ENCODE data around the gene CAMKK1.

- TF ChIP-seq, protein P1, sequence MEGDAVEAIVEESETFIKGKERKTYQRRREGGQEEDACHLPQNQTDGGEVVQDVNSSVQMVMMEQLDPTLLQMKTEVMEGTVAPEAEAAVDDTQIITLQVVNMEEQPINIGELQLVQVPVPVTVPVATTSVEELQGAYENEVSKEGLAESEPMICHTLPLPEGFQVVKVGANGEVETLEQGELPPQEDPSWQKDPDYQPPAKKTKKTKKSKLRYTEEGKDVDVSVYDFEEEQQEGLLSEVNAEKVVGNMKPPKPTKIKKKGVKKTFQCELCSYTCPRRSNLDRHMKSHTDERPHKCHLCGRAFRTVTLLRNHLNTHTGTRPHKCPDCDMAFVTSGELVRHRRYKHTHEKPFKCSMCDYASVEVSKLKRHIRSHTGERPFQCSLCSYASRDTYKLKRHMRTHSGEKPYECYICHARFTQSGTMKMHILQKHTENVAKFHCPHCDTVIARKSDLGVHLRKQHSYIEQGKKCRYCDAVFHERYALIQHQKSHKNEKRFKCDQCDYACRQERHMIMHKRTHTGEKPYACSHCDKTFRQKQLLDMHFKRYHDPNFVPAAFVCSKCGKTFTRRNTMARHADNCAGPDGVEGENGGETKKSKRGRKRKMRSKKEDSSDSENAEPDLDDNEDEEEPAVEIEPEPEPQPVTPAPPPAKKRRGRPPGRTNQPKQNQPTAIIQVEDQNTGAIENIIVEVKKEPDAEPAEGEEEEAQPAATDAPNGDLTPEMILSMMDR (IDR thresholded peaks at IDR 0.05; ENCODE audit: borderline replicate concordance, extremely low read depth, low read length, poor library complexity, severe bottlenecking) = no peak
- TF ChIP-seq EZH2 (IDR thresholded peaks at IDR 0.05; ENCODE audit: borderline replicate concordance, low read depth, low read length, severe bottlenecking) = no peak
Measured at GRCh38 chr17:3919123-3919624, 26.3 kb upstream of the CAMKK1 start.

All from DND-41 (cell line).